Right atrium auricular region (tissue), 2 donors: ENCODE data around the gene NT5DC4. TPM values are rescaled to one million over a fixed set of nuclear protein-coding genes. Genes with fewer than 3 reads are reported as not detected.

Experiments
- DNase-seq: peaks from one replicate; pipeline ENCODE4 v3.0.0-alpha.2; 2019; ENCODE audit warnings: low spot score
- H3K27ac ChIP-seq, 2 donors: fragments of 200-600 bp; sonication (generic); 1 replicate in 1 of 2; 2 replicates in 1 of 2; pipeline ENCODE4 v1.5.1; 2016 to 2019
- H3K27me3 ChIP-seq, 2 donors: fragments of 200-600 bp; sonication (generic); one replicate each; pipeline versions ENCODE4 v1.5.1 to v1.6.0; 2017 to 2019
- H3K36me3 ChIP-seq: fragments of 200-600 bp; sonication (generic); one replicate; pipeline ENCODE4 v1.5.1; 2016
- H3K4me1 ChIP-seq, 2 donors: fragments of 200-600 bp; sonication (generic); one replicate each; pipeline versions ENCODE4 v1.5.1 to v1.6.0; 2017 to 2019
- H3K4me3 ChIP-seq, 2 donors: fragments of 200-600 bp; sonication (generic); 1 replicate in 1 of 2; 2 replicates in 1 of 2; pipeline ENCODE4 v1.5.1; 2017 to 2019; ENCODE audit warnings: mild to moderate bottlenecking in 1 of 2, moderate library complexity in 1 of 2
- H3K9me3 ChIP-seq, 2 donors: fragments of 200-600 bp; sonication (generic); one replicate each; pipeline ENCODE4 v1.5.1; 2019
- total RNA-seq, 2 donors: library from RNA; depleted of rRNA; stranded (reverse); fragments of >200 nt; gene quantifications; one replicate each; pipeline ENCODE4 v1.1.0, GENCODE V29; 2016
- TF ChIP-seq, protein P1 (sequence below), 2 donors: fragments of 200-600 bp; sonication (generic); IDR thresholded peaks; one replicate each; pipeline ENCODE4 v1.5.1; 2019; ENCODE audit warnings: antibody characterized with exemption in 2 of 2

NT5DC4 gene
- total RNA-seq, 2 donors from 2014 or later = not detected

DNA sequence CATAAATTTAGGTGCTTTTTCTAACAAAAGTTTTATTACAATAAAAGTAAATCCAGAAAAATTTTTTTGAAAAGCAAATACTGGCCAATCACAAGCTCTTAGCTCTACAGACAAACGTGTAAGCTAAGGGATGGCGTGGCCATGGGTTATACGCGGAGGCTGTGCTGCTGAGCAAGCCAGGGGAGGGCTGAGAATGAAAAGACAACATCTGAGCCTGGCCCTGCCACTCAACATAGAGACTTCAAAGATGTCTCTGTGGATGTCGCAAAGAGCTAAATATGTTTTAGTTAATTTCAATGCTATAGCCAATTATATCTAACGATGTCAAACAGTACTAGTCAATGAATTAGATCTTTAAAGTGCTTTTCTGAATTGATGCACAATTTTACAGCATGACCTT, 33.3 kb upstream of the NT5DC4 start:
- Histone ChIP-seq H3K27me3 (no peaks in the 10 kb centered on the region), H3K36me3 (no peaks in the 10 kb centered on the region), H3K27ac (no peak overlapping the region), H3K4me3 (no peak overlapping the region), H3K9me3 (no peaks in the 10 kb centered on the region), H3K4me1 (no peaks in the 10 kb centered on the region)
- no peak for DNase-seq
- TF ChIP-seq, protein P1, sequence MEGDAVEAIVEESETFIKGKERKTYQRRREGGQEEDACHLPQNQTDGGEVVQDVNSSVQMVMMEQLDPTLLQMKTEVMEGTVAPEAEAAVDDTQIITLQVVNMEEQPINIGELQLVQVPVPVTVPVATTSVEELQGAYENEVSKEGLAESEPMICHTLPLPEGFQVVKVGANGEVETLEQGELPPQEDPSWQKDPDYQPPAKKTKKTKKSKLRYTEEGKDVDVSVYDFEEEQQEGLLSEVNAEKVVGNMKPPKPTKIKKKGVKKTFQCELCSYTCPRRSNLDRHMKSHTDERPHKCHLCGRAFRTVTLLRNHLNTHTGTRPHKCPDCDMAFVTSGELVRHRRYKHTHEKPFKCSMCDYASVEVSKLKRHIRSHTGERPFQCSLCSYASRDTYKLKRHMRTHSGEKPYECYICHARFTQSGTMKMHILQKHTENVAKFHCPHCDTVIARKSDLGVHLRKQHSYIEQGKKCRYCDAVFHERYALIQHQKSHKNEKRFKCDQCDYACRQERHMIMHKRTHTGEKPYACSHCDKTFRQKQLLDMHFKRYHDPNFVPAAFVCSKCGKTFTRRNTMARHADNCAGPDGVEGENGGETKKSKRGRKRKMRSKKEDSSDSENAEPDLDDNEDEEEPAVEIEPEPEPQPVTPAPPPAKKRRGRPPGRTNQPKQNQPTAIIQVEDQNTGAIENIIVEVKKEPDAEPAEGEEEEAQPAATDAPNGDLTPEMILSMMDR (IDR thresholded peaks at IDR 0.05) = no peak

DNA sequence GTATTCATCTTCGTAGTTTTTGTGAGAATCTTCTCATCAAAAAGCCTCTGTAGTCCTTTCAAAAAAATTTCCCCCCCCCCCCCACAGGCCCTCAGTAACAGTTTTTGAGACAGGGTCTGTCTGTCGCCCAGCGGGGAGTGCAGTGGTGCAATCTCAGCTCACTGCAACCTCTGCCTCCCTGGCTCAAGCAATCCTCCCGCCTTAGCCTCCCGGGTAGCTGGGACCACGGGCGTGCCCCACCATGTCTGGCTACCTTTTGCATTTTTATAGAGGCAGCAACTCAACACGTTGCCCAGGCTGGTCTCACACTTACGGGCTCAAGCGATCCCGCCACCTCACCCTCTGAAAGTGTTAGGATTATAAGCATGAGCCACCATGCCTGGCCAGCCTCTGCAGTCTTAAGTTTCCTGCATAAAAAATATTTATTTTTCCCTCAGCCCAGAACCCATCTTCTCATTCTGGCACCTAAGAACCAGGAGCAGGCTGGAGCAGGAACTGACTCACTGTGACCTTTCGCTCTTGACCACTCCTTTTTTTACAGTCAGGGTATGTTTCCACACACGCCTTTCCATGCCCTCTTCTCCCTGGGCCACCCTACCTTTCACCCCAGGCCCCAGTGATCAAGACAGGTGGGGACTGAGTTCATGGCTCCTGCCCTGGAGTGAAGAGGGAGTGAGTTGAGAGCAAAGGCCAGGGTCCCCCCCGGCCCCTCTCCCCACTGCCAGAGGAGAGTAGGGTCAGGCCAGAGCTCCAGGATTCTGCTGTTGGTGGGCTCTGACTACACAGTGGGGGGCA, 32.5 kb upstream of the NT5DC4 start:
- H3K4me1 ChIP-seq = no peaks in the 10 kb centered on the region
- no peak for DNase-seq

DNA sequence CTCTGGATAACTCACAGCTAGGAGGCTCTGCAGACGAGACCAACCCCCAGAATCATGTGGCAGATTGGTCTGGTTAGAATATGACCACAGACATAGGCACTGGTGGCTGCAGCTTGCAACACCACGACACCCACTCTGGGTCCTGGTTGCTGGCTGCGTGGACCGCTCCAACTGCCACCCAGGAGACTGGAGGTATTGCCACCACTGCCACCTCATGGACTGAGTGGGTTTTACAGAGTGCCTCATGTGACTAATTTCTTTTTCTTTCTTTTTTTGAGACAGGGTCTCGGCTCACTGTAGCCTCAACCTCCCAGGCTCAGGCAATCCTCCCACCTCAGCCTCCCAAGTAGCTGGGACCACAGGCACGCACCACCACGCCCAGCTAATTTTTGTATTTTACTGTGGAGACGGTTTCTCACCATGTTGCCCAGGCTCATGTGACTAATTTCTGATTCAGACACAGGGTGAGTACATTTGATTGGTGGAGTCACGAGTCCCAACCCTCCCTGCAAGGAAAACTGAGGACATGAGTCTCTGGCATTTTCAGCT, 29.9 kb upstream of the NT5DC4 start:
- no peaks in the 10 kb centered on the region for H3K27me3 ChIP-seq
- H3K36me3 ChIP-seq = no peaks in the 10 kb centered on the region
- no peak overlapping the region for H3K27ac ChIP-seq
- peak; percentile 78 for DNase-seq
- no peak overlapping the region for H3K4me3 ChIP-seq
- no peaks in the 10 kb centered on the region for H3K9me3 ChIP-seq
- H3K4me1 ChIP-seq = no peaks in the 10 kb centered on the region
- TF ChIP-seq, protein P1 (IDR thresholded peaks at IDR 0.05) = peak; percentile 48 to 73

More for the DNA sequence above, 32.5 kb upstream of the NT5DC4 start:
- H3K9me3 ChIP-seq = no peaks in the 10 kb centered on the region
- no peak overlapping the region for H3K4me3 ChIP-seq
- TF ChIP-seq, protein P1 (IDR thresholded peaks at IDR 0.05) = no peak
- no peaks in the 10 kb centered on the region for H3K36me3 ChIP-seq
- no peaks in the 10 kb centered on the region for H3K27me3 ChIP-seq
- no peak overlapping the region for H3K27ac ChIP-seq

DNA sequence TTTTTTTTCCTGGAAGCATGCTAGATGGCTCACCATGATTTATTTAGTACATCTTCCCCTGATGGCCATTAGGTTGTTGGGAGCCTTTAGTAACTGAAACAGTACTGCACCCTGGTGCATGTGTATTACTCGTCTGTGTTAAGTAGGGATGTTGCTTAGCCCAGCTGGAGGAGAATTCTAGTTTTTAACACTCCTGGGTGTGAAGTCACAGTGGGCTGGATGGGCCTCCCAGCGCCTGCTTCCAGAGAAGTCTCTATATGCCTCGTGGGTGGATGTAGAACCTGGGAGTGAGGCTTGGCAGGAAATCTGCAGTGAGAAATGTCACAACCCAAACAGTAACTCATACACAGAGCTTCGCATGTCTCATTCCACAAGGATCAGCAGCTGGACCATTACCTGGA, 28.9 kb upstream of the NT5DC4 start:
- Histone ChIP-seq H3K36me3 (no peaks in the 10 kb centered on the region), H3K27ac (no peak overlapping the region)
- TF ChIP-seq, protein P1 (IDR thresholded peaks at IDR 0.05) = no peak

DNA sequence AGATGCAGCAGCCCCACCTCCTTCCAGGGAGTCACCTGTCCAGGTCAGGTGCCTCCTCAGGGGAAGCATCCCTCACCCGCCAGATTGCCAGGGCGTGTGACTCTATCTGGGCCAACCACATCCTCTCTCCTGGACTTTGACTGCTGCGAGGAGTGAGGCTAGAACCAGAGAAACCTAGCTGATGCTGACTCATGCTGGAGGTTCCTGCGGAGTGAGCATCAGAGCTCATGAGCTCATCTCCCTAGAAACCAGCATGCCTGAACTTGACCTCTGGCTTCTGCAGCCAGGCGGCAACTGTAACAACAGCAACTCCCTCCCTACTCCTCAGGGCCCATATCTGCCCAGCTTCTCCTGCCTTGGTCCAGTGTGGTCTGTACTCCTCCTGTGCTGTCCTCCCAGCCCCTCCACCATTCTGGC, 28.3 kb upstream of the NT5DC4 start:
- Histone ChIP-seq H3K27ac (no peak overlapping the region), H3K4me1 (no peaks in the 10 kb centered on the region), H3K9me3 (no peaks in the 10 kb centered on the region), H3K27me3 (no peaks in the 10 kb centered on the region), H3K36me3 (no peaks in the 10 kb centered on the region), H3K4me3 (no peak overlapping the region)
- TF ChIP-seq, protein P1 (IDR thresholded peaks at IDR 0.05) = no peak
- DNase-seq = peak; percentile 71

More for the DNA sequence above, 28.9 kb upstream of the NT5DC4 start:
- Histone ChIP-seq H3K4me3 (no peak overlapping the region), H3K9me3 (no peaks in the 10 kb centered on the region), H3K4me1 (no peaks in the 10 kb centered on the region), H3K27me3 (no peaks in the 10 kb centered on the region)
- DNase-seq = no peak
